ENCODE data around the gene TMC7. TPM values are rescaled to one million over a fixed set of nuclear protein-coding genes. Genes with fewer than 3 reads are reported as not detected.

Gene TMC7
- total and polyA plus RNA-seq, 9 of the 15 experiments (the other 6 are each of a cell fraction or from before 2014, with no cell fraction given) = 0.08 to 2.0 (median 1.5) TPM

- no peak for TF ChIP-seq ZNF639 (CRISPR knock-in tag; conservative IDR thresholded peaks at IDR 0.05 in 1 of 2, IDR thresholded peaks at IDR 0.05 in 1 of 2)
Measured at GRCh38 chr16:18950469-18951185, 33.1 kb upstream of the TMC7 start (continued).

- in situ Hi-C loops (cut with MboI) (no loop called here), intact Hi-C loops (cut with micrococcal nuclease) (no loop called here)
- DNase-seq (ENCODE audit: extremely low read depth in 1 of 4, low spot score in 3 of 4) (no peak), FAIRE-seq (no peak), ATAC-seq (no peak)
- no peaks in the 10 kb centered on the region for H4K20me1 ChIP-seq (replicated peaks; ENCODE audit: control insufficient read depth, insufficient read depth, low read length)
- no peaks in the 10 kb centered on the region for H3K9me3 ChIP-seq (replicated peaks; ENCODE audit: control insufficient read depth, insufficient read depth, low read depth, low read length)
- no peaks in the 10 kb centered on the region for H3K79me2 ChIP-seq (ENCODE audit: control insufficient read depth, insufficient read depth, low read length)
- peaks cover 0 to 6% of the 10 kb centered on the region in 2 experiments; a peak in 1 of 5 replicates for H3K27me3 ChIP-seq (ENCODE audit: control insufficient read depth in 2 of 2, insufficient read depth in 2 of 2, low read length in 2 of 2)
- no peak overlapping the region for H3K27ac ChIP-seq (ENCODE audit: extremely low read depth, low read depth, low read length)
- peaks cover 0 to 5% of the 10 kb centered on the region in 2 experiments; a peak in 1 of 5 replicates for H3K4me1 ChIP-seq (replicated peaks in 1 of 2; ENCODE audit: control insufficient read depth in 2 of 2, insufficient read depth in 2 of 2, low read length in 2 of 2)
- POLR2A ChIA-PET = interaction anchor here (1.3 to 1.7 kb wide), 2 partner anchors 11 to 152 kb away, joined by 5 to 6 read pairs; partner anchors contain the start of gene ARL6IP1
- H3K9ac ChIP-seq (ENCODE audit: insufficient read depth in 1 of 2, low read depth in 2 of 2, low read length in 2 of 2) = no peak overlapping the region
- no peaks in the 10 kb centered on the region for H3K36me3 ChIP-seq (ENCODE audit: control insufficient read depth, insufficient read depth, low read length)
- no peak overlapping the region for H2AFZ ChIP-seq (ENCODE audit: low read depth, low read length)
- no peaks in the 10 kb centered on the region for H3K9me1 ChIP-seq (ENCODE audit: control insufficient read depth, insufficient read depth, low read length)
- CTCF ChIA-PET (ENCODE audit: low intra/inter-chr PET ratio) = no interaction called here
- H3K4me3 ChIP-seq = no peak overlapping the region
- BruUV-seq (replicated peaks) = no TSS peak
- H3K4me2 ChIP-seq (ENCODE audit: insufficient read depth, low read length) = no peak overlapping the region
- TF ChIP-seq ZC3H11A (IDR thresholded peaks at IDR 0.05; ENCODE audit: low read depth, low read length) (no peak), POLR3G (IDR thresholded peaks at IDR 0.05; ENCODE audit: extremely low read depth, insufficient read length, insufficient replicate concordance) (no peak), CHD7 (IDR thresholded peaks at IDR 0.05; ENCODE audit: low read depth, low read length) (no peak), E2F5 (CRISPR knock-in tag; IDR thresholded peaks at IDR 0.05) (no peak)
Measured at GRCh38 chr16:18953547-18953946, 30.2 kb upstream of the TMC7 start.

Data from K562 (cell line).